ENCODE measurements around the gene ATP8B4.
"Not testable (repeated sequence)": the region's sequence is repeated elsewhere in the genome, so short reads cannot be mapped to it uniquely, and the experiment has no call there.

ATP8B4 gene

DNA sequence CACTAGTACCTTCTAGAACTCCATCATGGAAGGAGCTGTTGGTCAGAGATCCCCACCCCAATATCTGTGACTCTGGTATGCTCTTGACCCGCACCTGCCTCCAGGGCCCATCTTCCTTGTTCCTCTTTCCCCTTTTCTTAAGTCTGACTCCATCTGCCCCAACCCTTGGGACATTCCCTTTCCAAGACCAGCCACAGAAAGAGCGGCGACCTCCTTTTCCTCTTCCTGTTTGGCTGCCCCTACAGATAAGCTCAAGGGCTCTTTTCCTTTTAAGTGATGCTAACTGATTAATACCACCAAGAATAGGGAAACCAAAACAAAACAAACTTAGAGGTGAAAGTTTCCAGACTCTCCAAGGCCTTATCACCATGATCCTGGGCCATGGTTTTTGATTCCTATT, 21.9 kb upstream of the ATP8B4 start:
- no peak for DNase-seq (ENCODE audit: low read depth, low spot score)

DNA sequence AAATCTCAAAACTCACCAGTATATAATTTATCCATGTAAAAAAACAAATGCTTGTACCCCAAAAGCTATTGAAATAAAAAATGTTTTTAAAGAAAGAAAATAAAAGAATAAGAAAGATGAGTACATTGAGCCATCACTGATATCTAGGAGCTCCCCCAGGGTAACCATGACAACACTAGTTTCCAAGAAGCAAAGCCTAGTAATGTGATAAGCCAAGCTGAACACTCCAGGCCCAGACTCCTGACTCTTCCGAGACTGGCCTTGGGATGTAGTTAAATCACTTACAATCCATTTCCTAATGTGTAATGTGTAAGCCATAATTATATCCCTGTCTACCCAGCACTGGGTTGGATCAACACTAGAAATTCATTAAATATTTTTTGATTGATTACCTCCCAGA, 21.1 kb upstream of the ATP8B4 start:
- DNase-seq (ENCODE audit: low read depth, low spot score), result no peak

DNA sequence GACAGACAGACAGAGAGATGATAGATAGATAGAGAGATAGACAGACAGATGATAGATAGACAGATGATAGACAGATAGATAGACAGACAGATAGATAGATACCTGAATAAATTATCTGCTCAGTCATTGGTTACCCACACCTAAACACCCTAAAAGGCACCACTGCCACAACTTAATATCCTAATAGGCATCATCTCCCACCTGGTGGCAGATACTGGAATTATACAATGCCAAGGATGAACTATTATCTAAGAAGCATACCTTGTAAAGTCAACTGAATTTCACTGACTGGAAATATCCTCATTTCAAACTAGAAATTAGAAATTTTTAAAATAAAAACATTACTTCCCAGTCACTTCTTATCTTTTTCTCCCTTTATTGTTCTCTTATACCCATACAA, 19.4 kb upstream of the ATP8B4 start:
- no peak for DNase-seq (ENCODE audit: low read depth, low spot score)

DNA sequence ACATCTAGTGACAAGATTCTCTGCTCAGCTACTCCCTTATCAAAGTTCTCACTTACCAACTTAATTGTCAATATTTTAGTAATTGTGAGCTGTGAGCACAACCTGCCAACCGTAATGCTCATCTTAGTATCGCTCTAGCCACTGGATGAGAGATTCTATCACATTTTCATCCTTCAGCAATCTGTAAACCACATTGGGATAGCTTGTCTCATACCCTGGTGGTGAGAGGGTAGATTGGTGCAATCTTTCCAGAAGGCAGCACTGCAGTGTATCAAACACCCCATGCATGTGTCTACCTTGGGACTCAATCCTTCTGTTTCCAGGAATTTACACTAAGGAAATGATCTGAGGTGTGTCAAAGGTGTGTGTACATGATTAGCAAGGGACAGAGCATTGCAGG, 18.9 kb upstream of the ATP8B4 start:
- DNase-seq (ENCODE audit: low read depth, low spot score), result no peak

DNA sequence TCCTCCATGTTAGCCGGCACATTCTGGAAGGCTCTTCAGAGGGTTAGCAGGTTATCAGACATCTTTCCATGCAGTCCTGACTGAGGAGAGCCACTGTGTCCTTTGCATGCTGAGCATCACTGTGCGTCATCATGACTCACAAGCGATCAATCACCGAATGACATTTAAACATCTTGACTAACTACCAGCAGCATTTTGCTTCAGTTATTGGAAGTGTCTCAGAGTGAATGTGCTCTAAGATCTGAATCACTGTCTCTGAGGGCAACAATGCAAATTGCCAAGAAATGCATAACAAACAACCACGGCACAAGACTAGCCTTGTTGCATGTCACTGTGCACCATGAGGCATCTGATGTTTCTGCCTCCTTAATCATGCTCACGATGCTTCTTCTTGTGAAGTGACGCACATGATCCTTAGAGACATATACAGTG, 18.3 kb upstream of the ATP8B4 start:
- DNase-seq (ENCODE audit: low read depth, low spot score), result no peak

DNA sequence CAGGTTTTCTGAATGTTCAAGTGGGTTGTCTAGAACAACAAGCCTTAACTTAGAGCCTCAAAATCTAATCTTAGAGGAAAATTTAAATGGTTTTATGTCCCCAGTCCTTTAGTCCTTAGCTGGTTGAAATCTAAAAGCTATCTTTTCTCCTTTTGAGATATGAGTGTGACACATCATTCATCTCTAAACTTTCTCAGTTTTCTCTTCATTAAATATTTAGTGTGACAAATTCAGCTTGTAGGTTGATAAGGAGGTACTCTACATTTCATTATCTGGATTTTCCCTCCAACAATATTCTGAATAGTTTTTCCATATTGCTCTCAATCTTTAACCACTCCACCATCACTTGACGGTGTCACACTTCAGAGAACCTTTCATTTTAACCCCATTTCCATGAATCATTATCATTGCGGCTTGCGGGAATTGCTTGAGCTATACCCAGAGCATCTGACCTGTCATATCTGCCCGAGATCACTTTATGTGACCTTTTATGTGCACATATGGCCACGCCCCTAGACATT, 16.1 kb upstream of the ATP8B4 start:
- no peak for DNase-seq (ENCODE audit: low read depth, low spot score)

DNA sequence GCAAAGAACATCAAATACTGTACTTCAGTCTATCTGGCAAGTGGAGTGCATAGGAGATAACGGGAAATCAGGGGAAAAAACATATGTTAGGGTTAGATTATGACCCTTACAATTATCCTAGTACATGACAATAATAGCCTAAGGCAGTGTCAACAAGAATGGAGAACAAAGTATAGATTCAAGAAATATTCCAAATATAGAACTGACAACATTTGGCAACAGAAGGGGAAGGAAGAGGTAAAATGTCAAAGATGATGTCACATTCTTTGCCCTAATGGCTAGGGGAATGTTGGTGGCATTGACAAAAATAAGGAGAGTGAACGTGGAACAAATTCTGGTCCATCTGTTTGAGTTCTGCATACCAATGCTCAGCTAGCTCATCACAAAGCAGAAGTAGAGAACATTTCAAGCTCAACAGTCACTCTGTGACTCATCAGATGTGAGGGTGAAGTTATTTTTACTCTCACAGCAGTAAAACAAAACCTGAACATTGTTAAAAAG, 15.5 kb upstream of the ATP8B4 start:
- DNase-seq (ENCODE audit: low read depth, low spot score), result no peak

DNA sequence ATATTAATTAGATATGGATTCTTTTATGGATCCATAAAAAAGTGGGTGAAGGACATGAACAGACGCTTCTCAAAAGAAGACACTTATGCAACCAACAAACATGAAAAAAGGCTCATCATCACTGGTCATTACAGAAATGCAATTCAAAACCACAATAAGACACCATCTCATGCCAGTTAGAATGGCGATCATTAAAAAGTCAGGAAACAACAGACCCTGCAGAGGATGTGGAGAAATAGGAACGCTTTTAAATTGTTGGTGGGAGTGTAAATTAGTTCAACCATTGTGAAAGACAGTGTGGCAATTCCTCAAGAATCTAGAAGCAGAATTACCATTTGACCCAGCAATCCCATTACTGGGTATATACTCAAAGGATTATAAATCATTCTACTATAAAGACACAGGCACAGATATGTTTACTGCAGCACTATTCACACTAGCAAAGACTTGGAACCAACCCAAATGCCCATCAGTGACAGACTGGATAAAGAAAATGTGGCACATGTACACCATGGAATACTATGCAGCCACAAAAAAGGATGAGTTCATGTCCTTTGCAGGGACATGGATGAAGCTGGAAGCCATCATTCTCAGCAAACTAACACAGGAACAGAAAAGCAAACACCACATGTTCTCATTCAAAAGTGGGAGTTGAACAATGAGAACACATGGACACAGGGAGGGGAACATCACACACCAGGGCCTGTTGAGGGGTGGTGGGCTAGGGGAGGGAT, 13.4 kb upstream of the ATP8B4 start:
- DNase-seq (ENCODE audit: low read depth, low spot score), result not testable (repeated sequence)

DNA sequence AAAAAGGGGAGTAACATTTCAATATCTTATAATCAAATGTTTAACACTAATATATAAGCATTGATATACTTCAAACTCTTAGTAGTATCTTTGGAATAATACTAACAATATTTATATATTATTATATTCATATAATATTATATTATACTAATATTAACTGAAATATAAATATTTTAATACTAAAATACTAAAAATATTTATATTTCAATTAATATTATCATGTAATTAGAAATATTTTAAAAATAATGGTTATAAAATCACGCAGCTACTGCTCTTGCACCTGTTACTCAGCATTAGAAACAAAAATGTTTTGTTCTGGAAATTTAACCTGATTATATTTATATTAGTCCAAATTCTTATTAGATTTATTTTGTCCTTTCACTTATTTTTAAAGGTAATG, 12.6 kb upstream of the ATP8B4 start:
- DNase-seq (ENCODE audit: low read depth, low spot score), result no peak

DNA sequence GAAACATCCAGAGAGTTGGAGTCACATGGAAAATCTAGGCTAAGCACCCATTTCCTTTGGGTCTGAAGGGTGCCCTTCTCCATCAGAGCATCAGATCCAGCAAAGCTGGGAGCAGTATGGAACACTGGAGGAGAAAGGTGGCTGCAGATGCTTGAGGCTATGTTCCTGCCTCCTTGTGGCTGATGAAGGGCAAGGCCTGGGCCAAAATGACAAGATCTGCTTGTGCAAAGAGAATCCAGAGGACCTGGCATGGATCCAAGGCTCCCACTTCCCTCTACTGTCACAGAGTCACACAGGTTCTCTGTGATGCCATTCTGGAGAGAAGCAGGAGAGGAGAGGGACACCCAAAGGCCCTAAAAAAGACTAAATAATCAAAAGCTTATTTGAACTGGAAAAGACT, 9.2 kb upstream of the ATP8B4 start:
- DNase-seq (ENCODE audit: low read depth, low spot score), result no peak

DNA sequence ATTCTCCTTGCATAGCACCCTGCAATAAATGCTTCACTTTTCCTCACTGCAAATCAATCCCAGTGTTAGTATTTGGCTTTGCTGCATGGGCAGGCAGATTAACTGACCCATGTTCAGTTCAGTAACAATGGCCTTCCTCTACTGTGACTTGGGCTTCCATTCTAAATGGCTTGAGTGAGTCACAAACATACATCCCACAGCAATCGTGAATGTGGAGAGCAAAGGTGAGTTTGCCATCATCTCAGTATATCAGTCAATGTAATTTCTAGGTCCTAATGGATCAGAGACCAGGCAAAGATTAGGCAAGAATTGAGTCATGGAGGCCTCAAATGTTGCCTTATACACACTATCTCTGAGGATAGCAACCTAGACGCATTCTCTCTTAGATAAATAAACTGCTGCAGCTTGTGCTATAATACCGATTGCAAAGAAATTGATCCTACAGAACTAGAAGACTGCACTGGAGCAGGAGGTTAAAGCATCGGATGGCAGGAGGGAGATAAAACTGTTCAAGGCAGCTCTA, 8.3 kb upstream of the ATP8B4 start:
- no peak for DNase-seq (ENCODE audit: low read depth, low spot score)

DNA sequence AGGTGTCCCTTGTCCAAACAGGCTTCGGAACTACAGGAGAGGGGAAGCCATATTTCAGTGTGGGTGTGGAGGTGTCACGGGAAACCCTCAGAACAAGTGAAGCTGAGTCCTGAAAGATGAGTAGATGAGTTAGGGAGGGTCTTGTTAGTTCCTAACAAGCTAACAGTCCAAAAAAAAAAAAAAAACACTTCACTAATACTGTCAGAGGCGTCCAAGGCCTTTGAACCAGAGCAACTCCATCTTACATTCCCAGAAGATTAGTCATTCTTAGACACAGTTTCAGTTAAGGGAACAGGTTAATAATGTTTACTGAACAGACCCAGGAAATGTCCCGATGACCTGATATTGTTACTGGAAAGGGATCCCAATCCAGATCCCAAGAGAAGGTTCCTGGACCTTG, 7.0 kb upstream of the ATP8B4 start:
- DNase-seq (ENCODE audit: low read depth, low spot score), result no peak

DNA sequence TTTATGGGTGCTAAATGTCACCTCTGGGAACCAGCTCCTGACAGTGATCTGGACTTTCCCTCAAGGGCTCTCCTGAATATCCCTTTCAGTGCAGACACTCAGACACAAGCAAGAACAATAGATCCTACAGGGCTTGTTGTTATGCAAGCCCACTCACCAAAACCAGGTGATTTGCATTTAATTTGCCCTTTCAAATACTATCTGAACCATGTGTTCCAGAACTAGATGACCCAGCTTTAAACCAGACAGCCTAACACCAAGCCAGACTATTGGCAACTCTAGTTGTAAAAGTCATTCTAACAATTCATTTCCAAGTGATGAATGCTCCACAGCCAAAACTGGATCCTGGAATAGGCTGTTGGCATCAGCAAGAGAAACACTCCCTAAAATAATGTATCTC, 5.6 kb upstream of the ATP8B4 start:
- DNase-seq (ENCODE audit: low read depth, low spot score), result peak; percentile 26

DNA sequence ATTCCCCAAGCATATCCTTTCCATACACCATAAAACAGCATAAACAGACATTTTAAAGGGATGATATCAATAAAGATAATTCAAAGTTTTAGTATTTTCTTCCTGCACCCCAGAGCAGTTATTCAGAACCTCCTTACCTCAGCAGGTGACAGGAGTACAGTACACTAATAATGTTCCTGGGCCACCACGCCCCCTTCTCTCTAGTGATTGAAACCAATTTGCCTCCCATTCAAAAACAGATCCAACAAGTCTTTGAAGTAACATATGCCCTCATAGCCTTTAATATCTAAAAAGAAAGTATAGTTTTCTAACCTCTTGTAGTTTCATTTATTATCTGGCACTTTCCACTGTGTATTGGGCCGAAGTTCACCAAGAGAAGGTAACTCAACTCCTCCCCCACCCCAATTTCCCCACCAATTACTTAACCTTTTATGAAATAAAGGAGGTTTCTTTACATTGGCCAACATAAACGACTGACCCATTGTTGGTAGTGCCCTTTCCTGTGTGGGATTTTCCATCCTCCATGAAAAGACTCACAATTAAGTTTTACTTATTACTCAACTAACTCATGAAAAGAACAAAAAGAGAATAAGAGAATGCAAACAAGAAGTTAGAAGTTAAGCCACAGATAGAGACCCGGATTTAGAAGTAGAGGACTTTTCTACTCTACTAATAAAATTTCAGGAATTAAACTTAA, 5.0 kb upstream of the ATP8B4 start:
- DNase-seq (ENCODE audit: low read depth, low spot score), result no peak

DNA sequence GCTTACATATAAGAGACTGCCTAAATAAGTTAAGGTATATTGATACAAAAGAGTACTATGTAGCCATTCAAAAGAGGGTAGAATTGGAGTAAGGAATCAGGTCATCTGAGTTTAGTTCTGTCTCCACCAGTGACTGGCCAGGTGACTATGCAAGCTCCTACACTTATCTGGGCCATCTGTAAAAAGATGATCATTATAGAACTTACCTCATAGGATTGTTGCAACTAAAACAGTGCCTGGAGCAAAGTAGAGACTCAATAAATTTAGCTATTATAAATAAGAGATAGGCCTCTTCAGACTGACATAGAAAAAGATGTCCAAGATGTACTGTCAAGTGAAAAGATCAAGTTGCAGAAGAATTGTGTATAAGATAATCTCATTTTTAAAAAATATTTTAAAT, 1.7 kb upstream of the ATP8B4 start:
- DNase-seq (ENCODE audit: low read depth, low spot score), result no peak

DNA sequence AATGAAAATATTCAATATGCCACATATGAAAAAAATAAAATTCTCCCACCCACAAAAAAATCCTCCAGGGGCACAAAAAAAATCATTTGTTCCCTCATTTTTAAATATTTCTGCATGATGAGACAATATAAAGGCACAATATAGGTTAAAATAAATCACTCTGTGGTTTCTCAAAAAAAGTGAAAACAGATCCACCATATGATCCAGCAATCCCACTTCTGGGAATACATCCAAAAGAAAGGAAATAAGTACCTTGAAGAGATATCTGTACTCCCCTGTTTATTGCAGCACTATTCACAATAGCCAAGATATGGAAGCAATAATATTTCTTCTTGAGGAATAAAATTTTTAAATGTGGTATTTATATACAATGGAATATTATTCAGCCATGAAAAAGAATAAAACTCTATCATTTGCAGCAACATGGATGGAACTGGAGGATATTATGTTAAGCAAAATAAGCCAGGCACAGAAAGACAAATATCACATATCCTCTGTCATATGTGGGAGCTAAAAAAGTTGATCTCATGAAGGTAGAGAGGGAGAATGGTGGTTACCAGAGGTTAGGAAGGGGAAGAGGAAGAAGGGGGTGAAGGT, 1.5 kb downstream of the ATP8B4 start:
- DNase-seq (ENCODE audit: low read depth, low spot score), result no peak

DNA sequence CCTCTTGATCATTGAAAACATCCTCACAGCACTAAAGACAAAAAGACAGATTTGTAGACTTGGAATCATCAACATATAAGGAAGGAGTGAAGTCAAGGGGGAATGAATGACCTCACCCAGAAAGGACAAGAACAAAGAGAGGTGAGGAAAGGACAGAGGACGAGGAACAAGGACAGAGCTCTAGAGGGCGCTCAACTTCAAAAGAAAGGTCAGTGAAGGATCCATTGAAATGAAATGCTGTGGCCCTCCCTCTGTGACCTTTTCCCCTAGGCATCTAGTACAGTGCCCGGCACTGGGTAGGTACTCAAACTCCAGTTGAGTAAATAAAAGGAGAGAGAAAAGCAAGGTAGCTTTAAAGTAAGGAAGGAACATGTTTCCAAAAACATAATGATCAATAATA, 2.6 kb downstream of the ATP8B4 start:
- peak; percentile 81 for DNase-seq (ENCODE audit: low read depth, low spot score)

DNA sequence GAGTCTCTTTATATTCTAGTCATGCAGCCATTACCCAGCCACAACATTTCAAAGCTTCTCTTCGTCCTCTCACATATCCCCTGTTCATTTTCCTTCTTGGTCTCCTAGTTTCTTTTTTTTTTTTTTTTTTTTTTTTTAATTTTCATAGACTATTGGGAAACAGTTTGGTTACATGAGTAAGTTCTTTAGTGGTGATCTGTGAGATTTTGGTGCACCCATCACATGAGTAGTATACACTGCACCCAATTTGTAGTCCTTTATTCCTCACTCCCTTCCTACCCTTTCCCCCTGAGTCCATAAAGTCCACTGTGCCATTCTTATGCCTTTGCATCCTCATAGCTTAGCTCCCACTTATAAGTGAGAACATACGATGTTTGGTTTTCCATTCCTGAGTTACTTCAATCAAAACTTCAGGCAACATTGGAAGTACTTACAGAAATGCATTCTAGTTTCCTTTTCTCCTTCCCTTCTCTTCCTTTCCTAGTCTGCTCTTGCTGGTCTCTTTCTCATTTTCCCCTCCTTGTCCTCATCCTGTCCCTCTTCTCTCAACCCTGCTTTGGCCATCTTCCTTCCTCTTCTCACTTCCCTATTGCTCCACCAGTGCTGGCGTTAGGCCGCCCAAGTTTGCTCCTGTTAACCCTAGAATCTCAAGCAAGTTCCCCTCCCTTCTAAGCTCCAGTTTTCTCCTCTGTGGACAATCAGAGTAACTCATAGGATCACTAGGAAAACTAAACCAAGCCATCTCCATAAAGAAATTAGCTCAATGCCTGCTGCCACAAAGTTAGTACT, 4.8 kb downstream of the ATP8B4 start:
- no peak for DNase-seq (ENCODE audit: low read depth, low spot score)

DNA sequence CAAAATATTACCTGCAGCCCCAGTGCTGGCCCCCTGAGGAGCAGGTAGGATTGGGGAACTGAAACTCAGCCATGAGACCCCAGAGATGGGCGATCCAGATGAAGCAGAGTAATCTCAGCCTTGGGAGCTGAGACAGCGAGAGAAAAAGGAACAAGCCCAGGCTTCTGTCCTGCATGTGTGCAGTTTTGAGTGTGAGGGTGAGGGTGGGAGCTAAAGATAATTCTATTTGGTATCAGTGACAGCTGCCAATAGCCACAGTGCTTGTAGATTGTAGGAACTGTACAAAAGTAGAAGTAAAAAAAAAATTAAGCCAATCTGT, 5.9 kb downstream of the ATP8B4 start:
- DNase-seq (ENCODE audit: low read depth, low spot score), result no peak

DNA sequence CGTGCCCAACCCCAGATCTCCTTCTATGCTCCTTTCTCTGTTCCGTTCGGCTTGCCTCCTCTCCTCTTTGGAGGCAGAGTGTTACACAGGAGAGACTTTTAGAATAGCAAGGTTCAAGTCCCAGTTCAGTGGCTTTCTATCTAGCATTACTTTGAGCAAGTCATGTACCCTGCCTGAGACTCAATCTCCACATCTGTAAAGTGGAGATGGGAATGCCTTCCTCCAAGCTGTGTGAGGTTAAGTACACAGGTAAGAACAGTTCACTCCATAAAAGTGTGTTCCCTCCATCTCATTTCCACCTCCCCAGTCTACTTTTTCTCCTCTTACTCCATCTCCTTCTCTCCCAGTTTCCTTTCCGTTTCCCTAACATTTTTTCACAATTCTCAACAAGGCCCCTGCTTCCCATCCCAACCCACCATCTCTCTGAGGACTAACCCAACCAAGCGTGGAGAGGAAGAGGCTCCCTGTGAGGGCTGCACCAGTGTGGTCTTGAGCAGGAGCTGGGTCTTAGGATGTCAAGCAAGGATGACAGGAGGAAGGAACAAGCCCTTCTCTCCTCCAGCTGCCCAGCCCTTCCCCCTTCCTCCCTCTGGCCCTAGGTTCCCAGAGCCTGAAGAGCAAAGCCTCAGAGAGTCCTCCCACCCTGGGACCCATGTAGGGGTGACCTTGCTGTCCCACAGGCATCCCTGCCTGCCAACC, 6.4 kb downstream of the ATP8B4 start:
- DNase-seq (ENCODE audit: low read depth, low spot score), result no peak

DNA sequence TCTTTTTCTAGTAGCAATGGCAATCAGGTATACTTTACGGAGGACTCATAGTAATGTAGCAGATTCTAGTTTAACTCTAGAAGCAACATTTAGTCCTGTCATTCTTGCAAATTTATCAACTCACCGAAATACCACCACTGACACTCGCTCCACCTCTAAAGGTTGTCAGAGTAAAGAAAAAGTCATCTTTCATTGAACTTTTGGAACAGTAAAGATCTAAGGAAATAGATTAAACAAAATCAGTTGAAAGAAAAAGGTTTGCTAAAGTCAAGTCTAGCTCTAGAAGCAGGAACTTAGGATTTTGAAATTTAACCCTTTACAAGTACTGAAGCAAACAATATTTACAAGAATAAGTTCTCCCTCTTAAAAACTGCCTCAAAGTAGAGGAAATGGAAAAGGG, 8.7 kb downstream of the ATP8B4 start:
- no peak for DNase-seq (ENCODE audit: low read depth, low spot score)

Data from ELF-1 (cell line).